CD14-positive monocyte (primary cell): ENCODE measurements around the gene NAT9. TPM values are rescaled to one million over a fixed set of nuclear protein-coding genes. Genes with fewer than 3 reads are reported as not detected.

Experiments
- DNase-seq, 3 donors: peaks; one replicate each; pipeline ENCODE4 v3.0.0-alpha.2; 2011 to 2022
- H2AFZ ChIP-seq: 2 replicates; pipeline ENCODE4 v1.6.0; 2012; ENCODE audit warnings: mild to moderate bottlenecking, low read depth, low read length, inconsistent platforms; ENCODE audit not compliant: insufficient read depth, poor library complexity, severe bottlenecking
- H3K27ac ChIP-seq, 2 donors: 1 replicate in 1 of 2; 2 replicates in 1 of 2; pipeline ENCODE4 v1.5.1; 2012 to 2013; ENCODE audit warnings: low read length in 2 of 2, control low read depth in 1 of 2, inconsistent platforms in 1 of 2, low read depth in 1 of 2, mild to moderate bottlenecking in 1 of 2
- H3K27me3 ChIP-seq, 2 donors: one replicate each; pipeline versions ENCODE4 v1.6.0 to v1.6.1; 2011 to 2013; ENCODE audit warnings: low read length in 2 of 2; ENCODE audit not compliant: control insufficient read depth in 2 of 2, insufficient read depth in 2 of 2
- H3K36me3 ChIP-seq, 2 donors: replicated peaks in 1 of 2; 1 replicate in 1 of 2; 2 replicates in 1 of 2; pipeline versions ENCODE4 v1.5.1 to v1.6.1; 2012 to 2013; ENCODE audit warnings: low read length in 2 of 2, control low read depth in 1 of 2, inconsistent platforms in 1 of 2, mild to moderate bottlenecking in 1 of 2; ENCODE audit not compliant: insufficient read depth in 2 of 2, control insufficient read depth in 1 of 2
- H3K4me1 ChIP-seq, 2 donors: 1 replicate in 1 of 2; 2 replicates in 1 of 2; pipeline versions ENCODE4 v1.5.1 to v1.6.1; 2012 to 2013; ENCODE audit warnings: low read length in 2 of 2, control low read depth in 1 of 2, inconsistent platforms in 1 of 2, mild to moderate bottlenecking in 1 of 2, moderate library complexity in 1 of 2; ENCODE audit not compliant: insufficient read depth in 2 of 2, control insufficient read depth in 1 of 2
- H3K4me2 ChIP-seq: replicated peaks from 2 replicates; pipeline ENCODE3; 2012; ENCODE audit warnings: low read length, moderate library complexity, mild to moderate bottlenecking; ENCODE audit not compliant: poor library complexity, severe bottlenecking; ENCODE audit errors: extremely low read depth
- H3K4me3 ChIP-seq, 3 experiments: fragments of 200-600 bp in 1 of 3; sonication (generic) in 1 of 3; replicated peaks in 1 of 3; 1 replicate in 2 of 3; 2 replicates in 1 of 3; pipeline ENCODE4 v1.5.1; 2011 to 2013; ENCODE audit warnings: low read length in 3 of 3, mild to moderate bottlenecking in 3 of 3, control low read depth in 2 of 3, low read depth in 2 of 3, inconsistent platforms in 1 of 3, moderate library complexity in 1 of 3
- H3K79me2 ChIP-seq: 2 replicates; pipeline ENCODE4 v1.6.0; 2012; ENCODE audit warnings: mild to moderate bottlenecking, control low read depth, inconsistent platforms, low read length, moderate library complexity; ENCODE audit not compliant: insufficient read depth
- H3K9ac ChIP-seq: 2 replicates; pipeline ENCODE4 v1.6.0; 2017; ENCODE audit warnings: low read length, mild to moderate bottlenecking; ENCODE audit not compliant: insufficient read depth, poor library complexity, severe bottlenecking
- H3K9me3 ChIP-seq, 2 donors: replicated peaks in 1 of 2; 1 replicate in 1 of 2; 2 replicates in 1 of 2; pipeline versions ENCODE4 v1.5.1 to v1.6.1; 2012 to 2013; ENCODE audit warnings: low read length in 2 of 2, control low read depth in 1 of 2; ENCODE audit not compliant: control insufficient read depth in 1 of 2, insufficient read depth in 1 of 2
- H4K20me1 ChIP-seq: 2 replicates; pipeline ENCODE4 v1.6.0; 2012; ENCODE audit warnings: mild to moderate bottlenecking, low read length, control low read depth, moderate library complexity; ENCODE audit not compliant: insufficient read depth
- H3K27ac Mint-ChIP-seq, 7 donors: one replicate each; pipeline ENCODE4 v1.8.0; 2020; ENCODE audit warnings: mild to moderate bottlenecking in 7 of 7, mixed read lengths in 7 of 7, moderate library complexity in 6 of 7, inconsistent platforms in 2 of 7
- H3K27me3 Mint-ChIP-seq, 3 donors: one replicate each; pipeline ENCODE4 v1.8.0; 2021 to 2022; ENCODE audit warnings: low read depth in 3 of 3, mild to moderate bottlenecking in 3 of 3, mixed read lengths in 3 of 3, moderate library complexity in 3 of 3, inconsistent platforms in 1 of 3
- H3K36me3 Mint-ChIP-seq, 2 donors: one replicate each; pipeline ENCODE4 v1.8.0; 2020; ENCODE audit warnings: mixed read lengths in 2 of 2, inconsistent platforms in 1 of 2, mild to moderate bottlenecking in 1 of 2
- H3K4me1 Mint-ChIP-seq: one replicate; pipeline ENCODE4 v1.8.0; 2020; ENCODE audit warnings: mild to moderate bottlenecking, mixed read lengths
- H3K4me3 Mint-ChIP-seq, 2 donors: one replicate each; pipeline ENCODE4 v1.8.0; 2020; ENCODE audit warnings: mild to moderate bottlenecking in 2 of 2, mixed read lengths in 2 of 2, moderate library complexity in 1 of 2
- H3K9me3 Mint-ChIP-seq, 7 donors: one replicate each; pipeline ENCODE4 v1.8.0; 2020 to 2022; ENCODE audit warnings: mixed read lengths in 7 of 7, mild to moderate bottlenecking in 6 of 7, moderate library complexity in 6 of 7, inconsistent platforms in 2 of 7
- CTCF ChIP-seq: fragments of 200-600 bp; IDR thresholded peaks from one replicate; pipeline ENCODE4 v1.8.0; 2022; ENCODE audit warnings: antibody characterized with exemption, mild to moderate bottlenecking
- WGBS: methylation state at CpG from one replicate; pipeline ENCODE4 v1.1.5; 2013; ENCODE audit warnings: missing lambda C conversion rate; ENCODE audit not compliant: insufficient coverage; 5-methylcytosine and 5-hydroxymethylcytosine counted together
- intact Hi-C, 2 donors: fragments of 100-400 bp; cut with micrococcal nuclease; formaldehyde crosslinking; loops; one replicate each; pipeline versions ENCODE4 v1.15.0 to v1.15.1; 2023
- polyA plus RNA-seq, 3 donors: library from polyadenylated mRNA; depleted of rRNA in 1 of 3; unstranded in 2 of 3; stranded (reverse) in 1 of 3; fragments of 300-500 nt in 2 of 3; fragments of >200 nt in 1 of 3; fragmentation: Illumina TruSeq in 2 of 3; gene quantifications; 1 replicate in 2 of 3; 2 replicates in 1 of 3; pipeline ENCODE4 v1.2.3, GENCODE V29; 2012 to 2021

Gene NAT9
- polyA plus RNA-seq, 3 donors, result 7.1 to 95.6 (median 7.8) TPM

GRCh38 chr17:74769856-74770497 lies 6.2 kb downstream of the NAT9 start:
- Mint-ChIP-seq H3K27ac (peak overlapping the region in 5 of 7 donors; percentile 3 to 65 (median 61)), H3K4me3 (no peak overlapping the region), H3K36me3 (peaks cover 75 to 89% of the 10 kb centered on the region in 2 donors), H3K27me3 (peaks cover 0 to 2% (median 0%) of the 10 kb centered on the region in 3 donors), H3K9me3 (peaks cover 0 to 1% (median 0%) of the 10 kb centered on the region in 7 donors), H3K4me1 (peaks cover 23% of the 10 kb centered on the region)
- intact Hi-C loops, result no loop called here
- no peak overlapping the region for H3K4me3 ChIP-seq
- no peak overlapping the region for H2AFZ ChIP-seq
- no peaks in the 10 kb centered on the region for H3K27me3 ChIP-seq
- peaks cover 5 to 12% of the 10 kb centered on the region in 2 donors for H3K4me1 ChIP-seq
- 95% methylated on average over 2 of the region's 5 CpGs for WGBS
- no peak for DNase-seq
- H3K36me3 ChIP-seq, result peaks cover 68 to 88% of the 10 kb centered on the region in 2 donors
- TF ChIP-seq CTCF, result no peak
- no peak overlapping the region for H3K27ac ChIP-seq
- H3K9me3 ChIP-seq, result no peaks in the 10 kb centered on the region
- H3K9ac ChIP-seq, result no peak overlapping the region
- H3K4me2 ChIP-seq, result no peak overlapping the region
- peaks cover 19% of the 10 kb centered on the region for H3K79me2 ChIP-seq
- peaks cover 90% of the 10 kb centered on the region for H4K20me1 ChIP-seq

GRCh38 chr17:74769266-74769855 lies 6.8 kb downstream of the NAT9 start:
- H3K9me3 Mint-ChIP-seq, result peaks cover 0 to 2% (median 0%) of the 10 kb centered on the region in 7 donors
- Histone ChIP-seq H3K27me3 (no peaks in the 10 kb centered on the region), H3K4me3 (no peak overlapping the region), H3K79me2 (peaks cover 22% of the 10 kb centered on the region), H3K9ac (no peak overlapping the region), H3K36me3 (peaks cover 72 to 94% of the 10 kb centered on the region in 2 donors), H3K9me3 (no peaks in the 10 kb centered on the region), H3K4me2 (no peak overlapping the region), H4K20me1 (peaks cover 96% of the 10 kb centered on the region), H2AFZ (no peak overlapping the region), H3K27ac (no peak overlapping the region), H3K4me1 (peaks cover 4 to 6% of the 10 kb centered on the region in 2 donors)
- WGBS, result 49% methylated on average over 5 of the region's 6 CpGs
- peak overlapping the region in 1 of 7 donors; percentile 62 for H3K27ac Mint-ChIP-seq
- no peak for DNase-seq
- peaks cover 80 to 96% of the 10 kb centered on the region in 2 donors for H3K36me3 Mint-ChIP-seq
- intact Hi-C loops, result no loop called here
- TF ChIP-seq CTCF, result no peak
- H3K27me3 Mint-ChIP-seq, result peaks cover 0 to 2% (median 0%) of the 10 kb centered on the region in 3 donors
- no peak overlapping the region for H3K4me3 Mint-ChIP-seq
- H3K4me1 Mint-ChIP-seq, result peaks cover 23% of the 10 kb centered on the region
